CD4-positive, alpha-beta memory T cell (primary cell): ENCODE data around the gene C1QTNF4. TPM values are rescaled to one million over a fixed set of nuclear protein-coding genes. Genes with fewer than 3 reads are reported as not detected.
"Not testable (repeated sequence)": the region's sequence is repeated elsewhere in the genome, so short reads cannot be mapped to it uniquely, and the experiment has no call there.

ENCODE experiments used
- CTCF ChIA-PET: fragments of 350-600 bp; sonication (Branson Sonifier 250); formaldehyde crosslinking; loops from one replicate; lab custom pipeline; 2021; ENCODE audit warnings: inconsistent platforms; ENCODE audit not compliant: partially characterized antibody; lab: Charles Lee
- POLR2A ChIA-PET: fragments of 350-600 bp; sonication (Branson Sonifier 250); formaldehyde crosslinking; loops from one replicate; lab custom pipeline; 2021; ENCODE audit not compliant: partially characterized antibody; lab: Charles Lee
- DNase-seq, 5 donors: peaks; one replicate each; pipeline versions ENCODE4 v3.0.0 to v3.0.0-alpha.2; 2020 to 2022; ENCODE audit warnings: mixed read lengths in 1 of 5
- H3K27ac ChIP-seq: one replicate; pipeline ENCODE4 v1.7.0; 2013; ENCODE audit warnings: low read depth, low read length
- H3K27me3 ChIP-seq: 2 replicates; pipeline ENCODE4 v1.7.0; 2013; ENCODE audit warnings: mild to moderate bottlenecking, low read length, moderate library complexity; ENCODE audit not compliant: insufficient read depth
- H3K36me3 ChIP-seq: 2 replicates; pipeline ENCODE4 v1.7.0; 2013; ENCODE audit warnings: mild to moderate bottlenecking, low read length, moderate library complexity; ENCODE audit not compliant: insufficient read depth
- H3K4me1 ChIP-seq: 2 replicates; pipeline ENCODE4 v1.7.0; 2013; ENCODE audit warnings: mild to moderate bottlenecking, low read length, moderate library complexity; ENCODE audit not compliant: insufficient read depth
- H3K4me3 ChIP-seq, 2 donors: one replicate each; pipeline ENCODE4 v1.7.0; 2013; ENCODE audit warnings: low read length in 2 of 2, mild to moderate bottlenecking in 1 of 2
- H3K9me3 ChIP-seq, 2 donors: one replicate each; pipeline ENCODE4 v1.7.0; 2013; ENCODE audit warnings: low read length in 2 of 2, control low read depth in 1 of 2; ENCODE audit not compliant: control insufficient read depth in 1 of 2
- H3K27ac Mint-ChIP-seq, 7 donors: one replicate each; pipeline ENCODE4 v1.8.0; 2020 to 2021; ENCODE audit warnings: mixed read lengths in 7 of 7, mild to moderate bottlenecking in 6 of 7, inconsistent platforms in 3 of 7, moderate library complexity in 3 of 7
- H3K27me3 Mint-ChIP-seq, 2 donors: one replicate each; pipeline ENCODE4 v1.8.0; 2020 to 2021; ENCODE audit warnings: mixed read lengths in 2 of 2
- H3K36me3 Mint-ChIP-seq, 2 donors: one replicate each; pipeline ENCODE4 v1.8.0; 2020 to 2021; ENCODE audit warnings: mixed read lengths in 2 of 2, inconsistent platforms in 1 of 2, mild to moderate bottlenecking in 1 of 2
- H3K4me1 Mint-ChIP-seq, 4 donors: one replicate each; pipeline ENCODE4 v1.8.0; 2020 to 2021; ENCODE audit warnings: mixed read lengths in 4 of 4, mild to moderate bottlenecking in 1 of 4
- H3K4me3 Mint-ChIP-seq, 8 donors: one replicate each; pipeline ENCODE4 v1.8.0; 2020 to 2021; ENCODE audit warnings: mixed read lengths in 8 of 8, mild to moderate bottlenecking in 7 of 8, moderate library complexity in 6 of 8, inconsistent platforms in 3 of 8
- H3K9me3 Mint-ChIP-seq, 8 donors: one replicate each; pipeline ENCODE4 v1.8.0; 2020 to 2021; ENCODE audit warnings: mixed read lengths in 8 of 8, mild to moderate bottlenecking in 5 of 8, inconsistent platforms in 3 of 8, moderate library complexity in 1 of 8
- intact Hi-C: fragments of 100-400 bp; cut with micrococcal nuclease; formaldehyde crosslinking; loops from one replicate; pipeline ENCODE4 v1.15.1; 2023
- polyA plus RNA-seq, 2 donors: library from polyadenylated mRNA; unstranded; fragments of 300-500 nt; fragmentation: Illumina TruSeq; gene quantifications; one replicate each; pipeline ENCODE4 v1.2.3, GENCODE V29; 2021
- total RNA-seq, 2 experiments: library from RNA; stranded (reverse); gene quantifications; one replicate each; pipeline ENCODE4 v1.2.3, GENCODE V29; 2021

C1QTNF4 gene
- total and polyA plus RNA-seq, 4 experiments from 2014 or later = 0.44 to 0.61 TPM; not detected in 2

- POLR2A ChIA-PET = no interaction called here
- H3K4me1 ChIP-seq = no peaks in the 10 kb centered on the region
- H3K27me3 Mint-ChIP-seq = no peaks in the 10 kb centered on the region
- no peak overlapping the region for H3K4me3 Mint-ChIP-seq
- no peak overlapping the region for H3K27ac Mint-ChIP-seq
- intact Hi-C loops = no loop called here
- no peaks in the 10 kb centered on the region for H3K9me3 ChIP-seq
- H3K36me3 ChIP-seq = no peaks in the 10 kb centered on the region
- no peak overlapping the region for H3K4me3 ChIP-seq
- no peaks in the 10 kb centered on the region for H3K36me3 Mint-ChIP-seq
- CTCF ChIA-PET = interaction anchor here (0.8 to 1.2 kb wide), 2 partner anchors 8 to 9 kb away, joined by 3 read pairs; no protein-coding TSS in a partner anchor
- no peaks in the 10 kb centered on the region for H3K27me3 ChIP-seq
- H3K9me3 Mint-ChIP-seq = no peaks in the 10 kb centered on the region
- H3K27ac ChIP-seq = no peak overlapping the region
- DNase-seq = no peak
- peaks cover 3 to 11% (median 7%) of the 10 kb centered on the region in 4 donors for H3K4me1 Mint-ChIP-seq
These were observed 33.8 kb downstream of the C1QTNF4 start for GRCh38 chr11:47560426-47560825.

GRCh38 chr11:47558695-47559094, 35.5 kb downstream of the C1QTNF4 start:
- DNase-seq = no peak
- Histone ChIP-seq H3K27me3 (no peaks in the 10 kb centered on the region), H3K27ac (no peak overlapping the region), H3K4me3 (no peak overlapping the region), H3K4me1 (no peaks in the 10 kb centered on the region), H3K36me3 (no peaks in the 10 kb centered on the region), H3K9me3 (no peaks in the 10 kb centered on the region)
- ChIA-PET CTCF (no interaction called here), POLR2A (no interaction called here)
- intact Hi-C loops = loop anchor here (10.0 kb wide), 1 partner anchor 286 kb away; the partner anchor contains the start of gene NUP160
- Mint-ChIP-seq H3K27ac (no peak overlapping the region), H3K27me3 (no peaks in the 10 kb centered on the region), H3K9me3 (no peaks in the 10 kb centered on the region), H3K4me1 (peaks cover under 1 to 6% (median 4%) of the 10 kb centered on the region in 4 donors), H3K4me3 (no peak overlapping the region), H3K36me3 (no peaks in the 10 kb centered on the region)

GRCh38 chr11:47557004-47557403, 37.2 kb downstream of the C1QTNF4 start:
- H3K4me1 ChIP-seq, H3K4me3 ChIP-seq, H3K9me3 Mint-ChIP-seq, H3K4me3 Mint-ChIP-seq, H3K9me3 ChIP-seq, H3K27me3 Mint-ChIP-seq, H3K36me3 ChIP-seq, H3K27ac Mint-ChIP-seq, DNase-seq, H3K36me3 Mint-ChIP-seq, H3K27me3 ChIP-seq, H3K27ac ChIP-seq: not testable (repeated sequence)
- CTCF ChIA-PET = interaction anchor here (1.4 kb wide), 1 partner anchor 145 kb away, joined by 4 read pairs; no protein-coding TSS in a partner anchor
- POLR2A ChIA-PET = interaction anchor here (1.5 kb wide), 1 partner anchor 8 kb away, joined by 3 read pairs; the partner anchor contains the start of gene PTPMT1
- intact Hi-C loops = loop anchor here (10.0 kb wide), 1 partner anchor 288 kb away; the partner anchor contains the start of gene NUP160
- H3K4me1 Mint-ChIP-seq = peaks cover 6 to 14% (median 10%) of the 10 kb centered on the region in 4 donors

GRCh38 chr11:47553406-47553743, 40.8 kb downstream of the C1QTNF4 start:
- POLR2A ChIA-PET = interaction anchor here (0.6 to 4.7 kb wide), 7 partner anchors 11 to 128 kb away, joined by 3 to 44 read pairs (median 4); partner anchors contain the start of genes KBTBD4, NDUFS3 and PTPMT1
- H3K9me3 Mint-ChIP-seq = peaks cover 0 to 2% (median 0%) of the 10 kb centered on the region in 8 donors
- Histone ChIP-seq H3K9me3 (no peaks in the 10 kb centered on the region), H3K4me1 (peaks cover 44% of the 10 kb centered on the region), H3K27ac (peak overlapping the region; percentile 88), H3K4me3 (peak overlapping the region in 1 of 2 donors; percentile 85), H3K27me3 (no peaks in the 10 kb centered on the region), H3K36me3 (no peaks in the 10 kb centered on the region)
- peaks cover 26 to 45% (median 35%) of the 10 kb centered on the region in 4 donors for H3K4me1 Mint-ChIP-seq
- intact Hi-C loops = loop anchor here (1.0 to 10.0 kb wide), 7 partner anchors 12 to 291 kb away; partner anchors contain the start of genes FNBP4, MTCH2, NDUFS3 and NUP160
- CTCF ChIA-PET = interaction anchor here (0.7 to 2.9 kb wide), 17 partner anchors 9 to 271 kb away, joined by 3 to 14 read pairs (median 3); partner anchors contain the start of genes KBTBD4, NDUFS3 and PSMC3
- no peak for DNase-seq
- peak overlapping the region; percentile 77 to 94 (median 80) for H3K4me3 Mint-ChIP-seq
- H3K36me3 Mint-ChIP-seq = peaks cover 3 to 19% of the 10 kb centered on the region in 2 donors
- H3K27me3 Mint-ChIP-seq = no peaks in the 10 kb centered on the region
- peak overlapping the region; percentile 68 to 97 (median 89) for H3K27ac Mint-ChIP-seq

GRCh38 chr11:47552566-47553405, 41.4 kb downstream of the C1QTNF4 start, which contains the start of gene CELF1:
TSS of gene CELF1 (minus strand) at chr11:47553132. CDS start at chr11:47499523, 53,609 bp downstream.
- ChIA-PET POLR2A (interaction anchor here (0.6 to 4.7 kb wide), 18 partner anchors 9 to 338 kb away, joined by 3 to 44 read pairs (median 4); partner anchors contain the start of genes DDB2, KBTBD4, NDUFS3 and PSMC3), CTCF (interaction anchor here (0.7 to 2.9 kb wide), 19 partner anchors 9 to 272 kb away, joined by 3 to 14 read pairs (median 3); partner anchors contain the start of genes KBTBD4, NDUFS3 and PSMC3)
- peaks cover 3 to 20% of the 10 kb centered on the region in 2 donors for H3K36me3 Mint-ChIP-seq
- peak; percentile 92 to 94 (median 93) for DNase-seq
- Histone ChIP-seq H3K4me1 (peaks cover 50% of the 10 kb centered on the region), H3K27ac (peak within 1 kb of the TSS; percentile 88), H3K4me3 (peak within 1 kb of the TSS; percentile 85 to 91), H3K36me3 (no peaks in the 10 kb centered on the region), H3K9me3 (no peaks in the 10 kb centered on the region), H3K27me3 (no peaks in the 10 kb centered on the region)
- H3K27me3 Mint-ChIP-seq = no peaks in the 10 kb centered on the region
- intact Hi-C loops = loop anchor here (1.0 to 10.0 kb wide), 7 partner anchors 13 to 292 kb away; partner anchors contain the start of genes FNBP4, MTCH2, NDUFS3 and NUP160
- peak within 1 kb of the TSS; percentile 94 to 98 (median 96) for H3K4me3 Mint-ChIP-seq
- H3K4me1 Mint-ChIP-seq = peaks cover 30 to 51% (median 40%) of the 10 kb centered on the region in 4 donors
- H3K27ac Mint-ChIP-seq = peak within 1 kb of the TSS; percentile 93 to 98 (median 97)
- H3K9me3 Mint-ChIP-seq = peaks cover 0 to 2% (median 0%) of the 10 kb centered on the region in 8 donors

- peak; percentile 9 to 48 (median 12) for DNase-seq
- H3K4me1 Mint-ChIP-seq = peaks cover 33 to 57% (median 45%) of the 10 kb centered on the region in 4 donors
- ChIA-PET POLR2A (interaction anchor here (0.6 to 4.7 kb wide), 14 partner anchors 8 to 337 kb away, joined by 3 to 44 read pairs (median 4); partner anchors contain the start of genes DDB2, KBTBD4, NDUFS3 and PSMC3), CTCF (interaction anchor here (0.8 to 2.9 kb wide), 6 partner anchors 8 to 34 kb away, joined by 3 to 14 read pairs (median 3); no protein-coding TSS in a partner anchor)
- intact Hi-C loops = loop anchor here (10.0 kb wide), 1 partner anchor 293 kb away; the partner anchor contains the start of gene NUP160
- peaks cover 5 to 23% of the 10 kb centered on the region in 2 donors for H3K36me3 Mint-ChIP-seq
- Histone ChIP-seq H3K36me3 (no peaks in the 10 kb centered on the region), H3K27me3 (no peaks in the 10 kb centered on the region), H3K4me1 (peaks cover 56% of the 10 kb centered on the region), H3K9me3 (no peaks in the 10 kb centered on the region), H3K4me3 (peak overlapping the region; percentile 85 to 91), H3K27ac (peak overlapping the region; percentile 88)
- no peaks in the 10 kb centered on the region for H3K27me3 Mint-ChIP-seq
- H3K4me3 Mint-ChIP-seq = peak overlapping the region; percentile 94 to 98 (median 96)
- peak overlapping the region; percentile 92 to 98 (median 97) for H3K27ac Mint-ChIP-seq
- peaks cover 0 to 2% (median 0%) of the 10 kb centered on the region in 8 donors for H3K9me3 Mint-ChIP-seq
These were observed 42.1 kb downstream of the C1QTNF4 start for GRCh38 chr11:47552056-47552565.
